GM18951 (cell line): ENCODE data around the gene DGKA.
"Not testable (repeated sequence)": the region's sequence is repeated elsewhere in the genome, so short reads cannot be mapped to it uniquely, and the experiment has no call there.

Experiments used
- POLR2A ChIP-seq: IDR thresholded peaks from 4 replicates; pipeline ENCODE4 v1.6.1; 2011; ENCODE audit warnings: mild to moderate bottlenecking; ENCODE audit not compliant: insufficient read length, insufficient read depth; ENCODE audit errors: extremely low read depth
- in situ Hi-C: fragments of 300-500 bp; cut with MboI; formaldehyde crosslinking; loops from one replicate; pipeline ENCODE4 v1.12.0; 2022; ENCODE audit warnings: low sequenced_read_pairs, mixed read lengths, inconsistent platforms; ENCODE audit not compliant: unreplicated experiment

The DGKA gene

GRCh38 chr12:55965941-55966407 lies 35.0 kb downstream of the DGKA start, which contains the start of gene PMEL:
Gene PMEL, minus strand, starts transcription at chr12:55966042. Its CDS starts 31 bp downstream, at chr12:55966011.
- in situ Hi-C loops = no loop called here
- no peak for TF ChIP-seq POLR2A

GRCh38 chr12:55966408-55967281 lies 35.7 kb downstream of the DGKA start, which contains the start of gene CDK2:
Gene CDK2, plus strand, starts transcription at chr12:55966830. Its CDS starts 179 bp downstream, at chr12:55967009.
- TF ChIP-seq POLR2A = peak; percentile 81
- in situ Hi-C loops = no loop called here

GRCh38 chr12:55969356-55969755 lies 38.4 kb downstream of the DGKA start:
- TF ChIP-seq POLR2A = no peak
- in situ Hi-C loops = no loop called here

GRCh38 chr12:55970775-55971174 lies 39.8 kb downstream of the DGKA start:
- TF ChIP-seq POLR2A = no peak
- in situ Hi-C loops = no loop called here

- TF ChIP-seq POLR2A = no peak
- in situ Hi-C loops = no loop called here
Measured at GRCh38 chr12:55972042-55972441, 41.1 kb downstream of the DGKA start.

GRCh38 chr12:55972456-55972855 lies 41.5 kb downstream of the DGKA start:
- in situ Hi-C loops = no loop called here
- no peak for TF ChIP-seq POLR2A

GRCh38 chr12:55972911-55973598 lies 42.1 kb downstream of the DGKA start:
- TF ChIP-seq POLR2A = no peak
- in situ Hi-C loops = no loop called here

GRCh38 chr12:55973599-55974307 lies 42.8 kb downstream of the DGKA start, which contains the start of gene RAB5B:
Gene RAB5B, plus strand, starts transcription at chr12:55974078. Its CDS starts 12,883 bp downstream, at chr12:55986961.
- peak; percentile 87 for TF ChIP-seq POLR2A

GRCh38 chr12:55974308-55974730 lies 43.4 kb downstream of the DGKA start:
- TF ChIP-seq POLR2A = no peak
- in situ Hi-C loops = no loop called here

More at GRCh38 chr12:55973599-55974307, 42.8 kb downstream of the DGKA start, which contains the start of gene RAB5B:
- in situ Hi-C loops = no loop called here

- TF ChIP-seq POLR2A = no peak
- in situ Hi-C loops = no loop called here
Measured at GRCh38 chr12:55978393-55978792, 47.4 kb downstream of the DGKA start.

- in situ Hi-C loops = no loop called here
- TF ChIP-seq POLR2A = no peak
Measured at GRCh38 chr12:55979069-55979468, 48.1 kb downstream of the DGKA start.

GRCh38 chr12:55981882-55982281 lies 50.9 kb downstream of the DGKA start:
- in situ Hi-C loops = not testable (repeated sequence)
